ENCODE measurements around the gene SNX9.

- TF ChIP-seq RCOR1 (IDR thresholded peaks at IDR 0.05; ENCODE audit: insufficient replicate concordance, low read length): no peak
- TF ChIP-seq RAD21 (IDR thresholded peaks at IDR 0.05; ENCODE audit: low read length): no peak
- TF ChIP-seq MAFK (IDR thresholded peaks at IDR 0.05; ENCODE audit: low read depth, low read length): peak; percentile 71
- TF ChIP-seq FOS (IDR thresholded peaks at IDR 0.05; ENCODE audit: low read depth, low read length): no peak
- no peak for TF ChIP-seq CTCF (conservative IDR thresholded peaks at IDR 0.05; ENCODE audit: low read depth, low read length)
- no peak for TF ChIP-seq POLR2A (IDR thresholded peaks at IDR 0.05; ENCODE audit: low read depth, low read length)
- TF ChIP-seq CHD1 (IDR thresholded peaks at IDR 0.05; ENCODE audit: low read depth, low read length): no peak
- no peak for TF ChIP-seq MAZ (IDR thresholded peaks at IDR 0.05; ENCODE audit: borderline replicate concordance, low read depth, low read length)
- TF ChIP-seq SMC3 (IDR thresholded peaks at IDR 0.05; ENCODE audit: low read depth, low read length): no peak
- TF ChIP-seq ELK1 (IDR thresholded peaks at IDR 0.05; ENCODE audit: borderline replicate concordance, low read depth, low read length): no peak
- no peak for TF ChIP-seq BHLHE40 (IDR thresholded peaks at IDR 0.05; ENCODE audit: low read depth, low read length)
These were observed 171.2 kb downstream of the SNX9 start for GRCh38 chr6:157994125-157994795.

All from IMR-90 (cell line).